Iris pigment epithelial cell (primary cell): Measurements from ENCODE around the gene KDELR3.

Source experiments
- DNase-seq: peaks from one replicate; pipeline ENCODE4 v3.0.0-alpha.2; 2011; ENCODE audit warnings: low read depth

Gene KDELR3

GRCh38 chr22:38440747-38441350 lies 27.0 kb upstream of the KDELR3 start:
- DNase-seq = no peak

- DNase-seq = no peak
Observed at GRCh38 chr22:38441620-38442287, 26.1 kb upstream of the KDELR3 start.

- no peak for DNase-seq
Observed at GRCh38 chr22:38442967-38443627, 24.8 kb upstream of the KDELR3 start.

GRCh38 chr22:38443628-38444521 lies 24.0 kb upstream of the KDELR3 start:
- DNase-seq = no peak

GRCh38 chr22:38444783-38445182 lies 23.1 kb upstream of the KDELR3 start:
- no peak for DNase-seq

GRCh38 chr22:38446018-38446601 lies 21.8 kb upstream of the KDELR3 start:
- no peak for DNase-seq

- no peak for DNase-seq
Observed at GRCh38 chr22:38448945-38449745, 18.8 kb upstream of the KDELR3 start.

GRCh38 chr22:38449776-38450175 lies 18.1 kb upstream of the KDELR3 start:
- DNase-seq = no peak

- DNase-seq = no peak
Observed at GRCh38 chr22:38450234-38450797, 17.6 kb upstream of the KDELR3 start.

- no peak for DNase-seq
Observed at GRCh38 chr22:38451404-38451803, 16.5 kb upstream of the KDELR3 start.

- DNase-seq = no peak
Observed at GRCh38 chr22:38451864-38452263, 16.0 kb upstream of the KDELR3 start.

GRCh38 chr22:38452373-38453065 lies 15.4 kb upstream of the KDELR3 start:
- no peak for DNase-seq

GRCh38 chr22:38453066-38453672 lies 14.7 kb upstream of the KDELR3 start:
- no peak for DNase-seq

GRCh38 chr22:38453996-38454352 lies 13.9 kb upstream of the KDELR3 start:
- DNase-seq = no peak

- DNase-seq = no peak
Observed at GRCh38 chr22:38454353-38455075, 13.4 kb upstream of the KDELR3 start.

GRCh38 chr22:38455076-38455529 lies 12.8 kb upstream of the KDELR3 start, which contains the start of gene KCNJ4:
Gene KCNJ4 (minus strand): TSS chr22:38455199. CDS start chr22:38428132, 27,067 bp downstream.
- DNase-seq = no peak

- peak; percentile 24 for DNase-seq
Observed at GRCh38 chr22:38455530-38456271, 12.2 kb upstream of the KDELR3 start.

GRCh38 chr22:38456272-38456835 lies 11.5 kb upstream of the KDELR3 start:
- DNase-seq = no peak
